ENCODE measurements around the gene GGPS1. TPM values are rescaled to one million over a fixed set of nuclear protein-coding genes. Genes with fewer than 3 reads are reported as not detected.
"Not testable (repeated sequence)": the region's sequence is repeated elsewhere in the genome, so short reads cannot be mapped to it uniquely, and the experiment has no call there.

GGPS1 gene
- total and polyA plus RNA-seq, 2 donors from 2014 or later, result 38.3 to 39.0 TPM

DNA sequence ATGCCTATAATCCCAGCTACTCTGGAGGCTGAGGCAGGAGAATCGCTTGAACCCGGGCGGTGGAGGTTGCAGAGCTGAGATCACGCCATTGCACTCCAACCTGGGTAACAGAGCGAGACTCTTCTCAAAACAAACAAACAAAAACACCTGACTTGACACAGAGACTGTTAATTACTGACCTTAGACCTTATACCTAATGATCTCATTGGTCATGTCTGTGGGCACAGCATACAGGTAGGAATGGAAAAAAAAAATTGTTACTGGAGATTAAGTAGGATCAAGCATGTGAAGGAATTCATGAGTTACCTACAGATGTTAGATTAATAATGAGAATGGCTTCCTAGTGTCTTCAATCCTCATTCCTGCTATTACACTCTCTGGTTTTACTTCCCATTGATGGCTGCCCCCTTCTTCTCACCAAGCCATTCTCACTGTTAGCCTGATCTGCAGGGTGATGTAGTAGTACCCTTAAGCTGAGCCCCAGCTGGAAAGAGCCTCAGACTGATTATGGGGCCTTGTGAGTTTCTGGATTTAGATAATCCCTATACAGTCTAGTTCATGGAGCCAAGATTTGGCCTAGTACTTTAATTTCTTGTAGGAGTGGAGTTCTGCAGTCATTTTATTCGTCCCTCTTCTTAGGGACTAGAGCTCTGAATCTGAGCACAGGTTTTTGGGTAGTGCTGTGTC, 47.7 kb downstream of the GGPS1 start:
- peaks cover 0 to 2% (median 0%) of the 10 kb centered on the region in 3 donors for H3K4me1 ChIP-seq (ENCODE audit: control insufficient read depth in 2 of 3, insufficient read depth in 2 of 3, low read depth in 1 of 3, low read length in 3 of 3)
- intact Hi-C loops (cut with DNase I), result no loop called here
- no peaks in the 10 kb centered on the region for H3K9me3 ChIP-seq (ENCODE audit: control insufficient read depth in 2 of 3, insufficient read depth in 1 of 3, low read length in 3 of 3)
- H3K36me3 ChIP-seq (ENCODE audit: control insufficient read depth in 2 of 3, insufficient read depth in 3 of 3, low read length in 3 of 3), result peaks cover 0 to 4% (median 0%) of the 10 kb centered on the region in 3 donors
- TF ChIP-seq, protein P1, sequence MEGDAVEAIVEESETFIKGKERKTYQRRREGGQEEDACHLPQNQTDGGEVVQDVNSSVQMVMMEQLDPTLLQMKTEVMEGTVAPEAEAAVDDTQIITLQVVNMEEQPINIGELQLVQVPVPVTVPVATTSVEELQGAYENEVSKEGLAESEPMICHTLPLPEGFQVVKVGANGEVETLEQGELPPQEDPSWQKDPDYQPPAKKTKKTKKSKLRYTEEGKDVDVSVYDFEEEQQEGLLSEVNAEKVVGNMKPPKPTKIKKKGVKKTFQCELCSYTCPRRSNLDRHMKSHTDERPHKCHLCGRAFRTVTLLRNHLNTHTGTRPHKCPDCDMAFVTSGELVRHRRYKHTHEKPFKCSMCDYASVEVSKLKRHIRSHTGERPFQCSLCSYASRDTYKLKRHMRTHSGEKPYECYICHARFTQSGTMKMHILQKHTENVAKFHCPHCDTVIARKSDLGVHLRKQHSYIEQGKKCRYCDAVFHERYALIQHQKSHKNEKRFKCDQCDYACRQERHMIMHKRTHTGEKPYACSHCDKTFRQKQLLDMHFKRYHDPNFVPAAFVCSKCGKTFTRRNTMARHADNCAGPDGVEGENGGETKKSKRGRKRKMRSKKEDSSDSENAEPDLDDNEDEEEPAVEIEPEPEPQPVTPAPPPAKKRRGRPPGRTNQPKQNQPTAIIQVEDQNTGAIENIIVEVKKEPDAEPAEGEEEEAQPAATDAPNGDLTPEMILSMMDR (IDR thresholded peaks at IDR 0.05; ENCODE audit: borderline replicate concordance, extremely low read depth, insufficient read depth), result no peak
- FAIRE-seq (no peak), DNase-seq (no peak)
- H3K27ac ChIP-seq (ENCODE audit: low read depth in 2 of 2, low read length in 2 of 2), result no peak overlapping the region
- no peak overlapping the region for H3K4me3 ChIP-seq (ENCODE audit: low read length in 3 of 3)
- H3K9ac ChIP-seq (ENCODE audit: low read length in 3 of 3), result no peak overlapping the region
- H3K27me3 ChIP-seq (ENCODE audit: control insufficient read depth, insufficient read depth, low read length), result no peaks in the 10 kb centered on the region

DNA sequence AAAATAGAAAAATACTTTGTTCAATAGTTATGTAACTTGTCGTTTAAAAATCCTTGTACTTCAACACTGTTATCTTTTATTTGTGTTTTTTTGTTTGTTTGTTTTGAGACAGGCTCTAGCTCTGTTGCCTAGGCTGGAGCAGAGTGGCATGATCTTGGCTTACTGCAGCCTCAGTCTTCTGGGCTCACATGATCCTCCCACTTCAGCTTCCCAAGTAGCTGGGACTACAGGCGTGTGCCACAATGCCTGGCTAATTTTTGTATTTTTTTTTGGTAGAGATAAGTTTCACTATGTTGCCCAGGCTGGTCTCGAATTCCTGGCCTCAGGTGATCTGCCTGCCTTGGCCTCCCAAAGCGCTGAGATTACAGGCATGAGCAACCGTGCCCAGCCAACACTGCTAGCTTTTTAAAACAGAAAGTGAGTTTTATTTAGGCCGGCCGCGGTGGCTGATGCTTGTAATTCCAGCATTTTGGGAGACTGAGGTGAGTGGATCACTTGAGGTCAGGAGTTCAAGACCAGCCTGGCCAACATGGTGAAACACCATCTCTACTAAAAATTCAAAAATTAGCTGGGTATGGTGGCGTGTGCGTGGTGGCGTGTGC, 49.9 kb downstream of the GGPS1 start:
- H3K4me3 ChIP-seq (ENCODE audit: low read length in 3 of 3); H3K27ac ChIP-seq (ENCODE audit: low read depth in 2 of 2, low read length in 2 of 2); H3K36me3 ChIP-seq (ENCODE audit: control insufficient read depth in 2 of 3, insufficient read depth in 3 of 3, low read length in 3 of 3); DNase-seq; H3K9me3 ChIP-seq (ENCODE audit: control insufficient read depth in 2 of 3, insufficient read depth in 1 of 3, low read length in 3 of 3); FAIRE-seq; H3K4me1 ChIP-seq (ENCODE audit: control insufficient read depth in 2 of 3, insufficient read depth in 2 of 3, low read depth in 1 of 3, low read length in 3 of 3); H3K27me3 ChIP-seq (ENCODE audit: control insufficient read depth, insufficient read depth, low read length); intact Hi-C loops (cut with DNase I); H3K9ac ChIP-seq (ENCODE audit: low read length in 3 of 3): not testable (repeated sequence)

DNA sequence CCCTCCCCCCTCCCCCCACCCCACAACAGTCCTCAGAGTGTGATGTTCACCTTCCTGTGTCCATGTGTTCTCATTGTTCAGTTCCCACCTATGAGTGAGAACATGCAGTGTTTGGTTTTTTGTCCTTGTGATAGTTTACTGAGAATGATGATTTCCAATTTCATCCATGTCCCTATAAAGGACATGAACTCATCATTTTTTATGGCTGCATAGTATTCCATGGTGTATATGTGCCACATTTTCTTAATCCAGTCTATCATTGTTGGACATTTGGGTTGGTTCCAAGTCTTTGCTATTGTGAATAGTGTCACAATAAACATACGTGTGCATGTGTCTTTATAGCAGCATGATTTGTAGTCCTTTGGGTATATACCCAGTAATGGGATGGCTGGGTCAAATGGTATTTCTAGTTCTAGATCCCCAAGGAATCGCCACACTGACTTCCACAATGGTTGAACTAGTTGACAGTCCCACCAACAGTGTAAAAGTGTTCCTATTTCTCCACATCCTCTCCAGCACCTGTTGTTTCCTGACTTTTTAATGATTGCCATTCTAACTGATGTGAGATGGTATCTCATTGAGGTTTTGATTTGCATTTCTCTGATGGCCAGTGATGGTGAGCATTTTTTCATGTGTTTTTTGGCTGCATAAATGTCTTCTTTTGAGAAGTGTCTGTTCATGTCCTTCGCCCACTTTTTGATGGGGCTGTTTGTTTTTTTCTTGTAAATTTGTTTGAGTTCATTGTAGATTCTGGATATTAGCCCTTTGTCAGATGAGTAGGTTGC, 53.8 kb downstream of the GGPS1 start:
- H3K4me1 ChIP-seq (ENCODE audit: control insufficient read depth in 2 of 3, insufficient read depth in 2 of 3, low read depth in 1 of 3, low read length in 3 of 3); H3K27ac ChIP-seq (ENCODE audit: low read depth in 2 of 2, low read length in 2 of 2); H3K4me3 ChIP-seq (ENCODE audit: low read length in 3 of 3); intact Hi-C loops (cut with DNase I); FAIRE-seq; H3K9ac ChIP-seq (ENCODE audit: low read length in 3 of 3); DNase-seq; H3K9me3 ChIP-seq (ENCODE audit: control insufficient read depth in 2 of 3, insufficient read depth in 1 of 3, low read length in 3 of 3); H3K36me3 ChIP-seq (ENCODE audit: control insufficient read depth in 2 of 3, insufficient read depth in 3 of 3, low read length in 3 of 3); H3K27me3 ChIP-seq (ENCODE audit: control insufficient read depth, insufficient read depth, low read length): not testable (repeated sequence)

DNA sequence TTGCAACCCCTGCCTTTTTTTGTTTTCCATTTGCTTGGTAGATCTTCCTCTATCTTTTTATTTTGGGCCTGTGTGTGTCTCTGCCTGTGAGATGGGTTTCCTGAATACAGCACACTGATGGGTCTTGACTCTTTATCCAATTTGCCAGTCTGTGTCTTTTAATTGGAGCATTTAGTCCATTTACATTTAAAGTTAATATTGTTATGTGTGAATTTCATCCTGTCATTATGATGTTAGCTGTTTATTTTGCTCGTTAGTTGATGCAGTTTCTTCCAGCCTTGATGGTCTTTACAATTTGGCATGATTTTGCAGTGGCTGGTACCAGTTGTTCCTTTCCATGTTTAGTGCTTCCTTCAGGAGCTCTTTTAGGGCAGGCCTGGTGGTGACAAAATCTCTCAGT, 57.3 kb downstream of the GGPS1 start:
- H3K4me3 ChIP-seq (ENCODE audit: low read length in 3 of 3); DNase-seq; intact Hi-C loops (cut with DNase I); H3K9ac ChIP-seq (ENCODE audit: low read length in 3 of 3); H3K4me1 ChIP-seq (ENCODE audit: control insufficient read depth in 2 of 3, insufficient read depth in 2 of 3, low read depth in 1 of 3, low read length in 3 of 3); H3K9me3 ChIP-seq (ENCODE audit: control insufficient read depth in 2 of 3, insufficient read depth in 1 of 3, low read length in 3 of 3); H3K27me3 ChIP-seq (ENCODE audit: control insufficient read depth, insufficient read depth, low read length); FAIRE-seq; H3K27ac ChIP-seq (ENCODE audit: low read depth in 2 of 2, low read length in 2 of 2); H3K36me3 ChIP-seq (ENCODE audit: control insufficient read depth in 2 of 3, insufficient read depth in 3 of 3, low read length in 3 of 3): not testable (repeated sequence)

DNA sequence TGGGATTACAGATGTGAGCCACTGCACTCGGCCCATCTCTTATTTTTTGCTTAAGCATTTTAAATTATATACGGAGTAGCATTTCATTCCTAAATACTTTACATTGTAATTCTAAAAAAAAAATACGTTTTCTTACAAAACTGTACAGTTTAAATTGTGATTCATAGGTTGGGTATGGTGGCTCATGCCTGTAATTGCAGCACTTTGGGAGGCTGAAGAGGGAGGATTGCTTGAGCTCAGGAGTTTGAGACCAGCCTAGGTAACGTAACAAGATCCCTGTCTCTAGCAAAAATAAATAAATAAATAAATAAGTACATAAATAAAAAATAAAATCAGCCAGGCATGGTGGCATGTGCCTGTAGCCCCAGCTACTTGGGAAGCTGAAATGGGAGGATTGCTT, 63.5 kb downstream of the GGPS1 start:
- no peaks in the 10 kb centered on the region for H3K27me3 ChIP-seq (ENCODE audit: control insufficient read depth, insufficient read depth, low read length)
- no peaks in the 10 kb centered on the region for H3K9me3 ChIP-seq (ENCODE audit: control insufficient read depth in 2 of 3, insufficient read depth in 1 of 3, low read length in 3 of 3)
- no peaks in the 10 kb centered on the region for H3K36me3 ChIP-seq (ENCODE audit: control insufficient read depth in 2 of 3, insufficient read depth in 3 of 3, low read length in 3 of 3)
- no peak overlapping the region for H3K27ac ChIP-seq (ENCODE audit: low read depth in 2 of 2, low read length in 2 of 2)
- TF ChIP-seq, protein P1 (IDR thresholded peaks at IDR 0.05; ENCODE audit: borderline replicate concordance, extremely low read depth, insufficient read depth), result no peak
- no peak for DNase-seq
- H3K9ac ChIP-seq (ENCODE audit: low read length in 3 of 3), result no peak overlapping the region
- no peaks in the 10 kb centered on the region for H3K4me1 ChIP-seq (ENCODE audit: control insufficient read depth in 2 of 3, insufficient read depth in 2 of 3, low read depth in 1 of 3, low read length in 3 of 3)
- no peak for FAIRE-seq
- no peak overlapping the region for H3K4me3 ChIP-seq (ENCODE audit: low read length in 3 of 3)
- intact Hi-C loops (cut with DNase I), result no loop called here

All from kidney (tissue), 14 donors.